ENCODE data around the gene STAMBPL1. TPM values are rescaled to one million over a fixed set of nuclear protein-coding genes. Genes with fewer than 3 reads are reported as not detected.
A peak's percentile ranks its signal among the peaks of the same experiment; 100 is the strongest.

STAMBPL1 gene
- total RNA-seq, 1 donor from 2014 or later = 1.6 TPM

GRCh38 chr10:88943778-88944177 lies 63.7 kb downstream of the STAMBPL1 start:
- Mint-ChIP-seq H3K36me3 (ENCODE audit: low read depth) (peaks cover 60% of the 10 kb centered on the region), H3K9me3 (ENCODE audit: low read depth) (no peaks in the 10 kb centered on the region), H3K27ac (ENCODE audit: unreplicated experiment) (peak overlapping the region; percentile 68), H3K27me3 (ENCODE audit: low read depth) (no peaks in the 10 kb centered on the region), H3K4me3 (ENCODE audit: unreplicated experiment) (peak overlapping the region; percentile 7), H3K4me1 (ENCODE audit: low read depth) (peaks cover 80% of the 10 kb centered on the region)
- no peak for DNase-seq (ENCODE audit: low spot score)
- no peak for TF ChIP-seq CTCF (IDR thresholded peaks at IDR 0.05)

- no peak for DNase-seq (ENCODE audit: low spot score)
- Mint-ChIP-seq H3K36me3 (ENCODE audit: low read depth) (peaks cover 53% of the 10 kb centered on the region), H3K27me3 (ENCODE audit: low read depth) (no peaks in the 10 kb centered on the region), H3K27ac (ENCODE audit: unreplicated experiment) (peak overlapping the region; percentile 69), H3K4me1 (ENCODE audit: low read depth) (peaks cover 80% of the 10 kb centered on the region), H3K9me3 (ENCODE audit: low read depth) (no peaks in the 10 kb centered on the region), H3K4me3 (ENCODE audit: unreplicated experiment) (peak overlapping the region; percentile 14)
- TF ChIP-seq CTCF (IDR thresholded peaks at IDR 0.05) = no peak
Measured at GRCh38 chr10:88944813-88945212, 64.8 kb downstream of the STAMBPL1 start.

GRCh38 chr10:88946200-88946599 lies 66.2 kb downstream of the STAMBPL1 start:
- no peaks in the 10 kb centered on the region for H3K9me3 Mint-ChIP-seq (ENCODE audit: low read depth)
- no peak for TF ChIP-seq CTCF (IDR thresholded peaks at IDR 0.05)

GRCh38 chr10:88946965-88947590 lies 67.0 kb downstream of the STAMBPL1 start:
- no peak for TF ChIP-seq CTCF (IDR thresholded peaks at IDR 0.05)
- DNase-seq (ENCODE audit: low spot score) = no peak
- Mint-ChIP-seq H3K4me1 (ENCODE audit: low read depth) (peaks cover 87% of the 10 kb centered on the region), H3K4me3 (ENCODE audit: unreplicated experiment) (peak overlapping the region; percentile 88), H3K36me3 (ENCODE audit: low read depth) (peaks cover 41% of the 10 kb centered on the region), H3K27ac (ENCODE audit: unreplicated experiment) (peak overlapping the region; percentile 83), H3K27me3 (ENCODE audit: low read depth) (no peaks in the 10 kb centered on the region), H3K9me3 (ENCODE audit: low read depth) (no peaks in the 10 kb centered on the region)

More at GRCh38 chr10:88946200-88946599, 66.2 kb downstream of the STAMBPL1 start:
- peaks cover 87% of the 10 kb centered on the region for H3K4me1 Mint-ChIP-seq (ENCODE audit: low read depth)
- no peaks in the 10 kb centered on the region for H3K27me3 Mint-ChIP-seq (ENCODE audit: low read depth)
- no peak for DNase-seq (ENCODE audit: low spot score)
- peaks cover 48% of the 10 kb centered on the region for H3K36me3 Mint-ChIP-seq (ENCODE audit: low read depth)
- H3K4me3 Mint-ChIP-seq (ENCODE audit: unreplicated experiment) = peak overlapping the region; percentile 57
- peak overlapping the region; percentile 68 for H3K27ac Mint-ChIP-seq (ENCODE audit: unreplicated experiment)

GRCh38 chr10:88949051-88949450 lies 69.0 kb downstream of the STAMBPL1 start:
- no peaks in the 10 kb centered on the region for H3K27me3 Mint-ChIP-seq (ENCODE audit: low read depth)

More at GRCh38 chr10:88949051-88949450, 69.0 kb downstream of the STAMBPL1 start:
- H3K36me3 Mint-ChIP-seq (ENCODE audit: low read depth) = peaks cover 29% of the 10 kb centered on the region
- H3K27ac Mint-ChIP-seq (ENCODE audit: unreplicated experiment) = peak overlapping the region; percentile 98
- no peak for DNase-seq (ENCODE audit: low spot score)
- H3K4me1 Mint-ChIP-seq (ENCODE audit: low read depth) = peaks cover 94% of the 10 kb centered on the region
- TF ChIP-seq CTCF (IDR thresholded peaks at IDR 0.05) = no peak
- peak overlapping the region; percentile 88 for H3K4me3 Mint-ChIP-seq (ENCODE audit: unreplicated experiment)
- no peaks in the 10 kb centered on the region for H3K9me3 Mint-ChIP-seq (ENCODE audit: low read depth)
